NCI-H2081 treated with DMSO at 0.1 percent for 48 hours (cell line): Measurements from ENCODE around the gene EMC10.
A peak's percentile ranks its signal among the peaks of the same experiment; 100 is the strongest.

Experiments
- DNase-seq: peaks from one replicate; lab custom pipeline; 2025; lab: John Stamatoyannopoulos, UW

The EMC10 gene

GRCh38 chr19:50497022-50497405, 20.7 kb downstream of the EMC10 start:
- no peak for DNase-seq

DNA sequence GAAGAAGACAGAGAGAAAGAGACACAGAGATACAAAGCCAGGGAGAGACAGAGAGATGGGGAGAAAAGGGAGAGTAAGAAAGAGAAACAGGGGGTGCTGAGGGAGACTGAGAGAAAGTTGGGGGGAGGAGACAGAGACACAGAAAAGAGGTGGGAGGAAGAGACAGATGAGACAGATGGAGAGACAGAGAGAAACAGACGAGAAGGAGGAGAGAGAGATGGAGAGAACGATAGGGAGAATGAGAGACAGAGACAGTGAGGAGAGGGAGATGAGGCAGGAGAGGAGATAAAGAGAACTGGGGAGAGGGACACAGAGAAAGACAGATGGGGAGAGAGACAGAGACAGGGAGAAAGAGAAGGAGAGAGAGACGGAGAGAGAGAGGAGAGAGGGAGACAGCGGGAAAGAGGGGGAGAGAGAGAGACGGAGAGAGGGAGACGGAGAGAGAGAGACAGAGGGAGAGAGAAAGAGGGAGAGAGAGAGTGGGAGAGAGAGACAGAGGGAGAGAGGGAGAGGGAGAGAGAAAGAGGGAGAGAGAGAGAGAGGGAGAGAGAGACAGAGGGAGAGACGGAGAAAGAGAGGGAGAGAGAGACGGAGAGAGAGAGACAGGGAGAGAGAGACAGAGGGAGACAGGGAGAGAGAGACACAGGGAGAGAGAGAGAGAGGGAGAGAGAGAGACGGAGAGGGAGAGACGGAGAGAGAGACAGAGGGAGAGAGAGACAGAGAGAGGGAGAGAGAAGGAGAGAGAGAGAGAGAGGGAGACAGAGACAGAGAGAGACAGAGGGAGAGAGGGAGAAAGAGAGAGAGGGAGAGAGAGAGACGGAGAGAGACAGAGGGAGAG, 22.1 kb downstream of the EMC10 start:
- no peak for DNase-seq

DNA sequence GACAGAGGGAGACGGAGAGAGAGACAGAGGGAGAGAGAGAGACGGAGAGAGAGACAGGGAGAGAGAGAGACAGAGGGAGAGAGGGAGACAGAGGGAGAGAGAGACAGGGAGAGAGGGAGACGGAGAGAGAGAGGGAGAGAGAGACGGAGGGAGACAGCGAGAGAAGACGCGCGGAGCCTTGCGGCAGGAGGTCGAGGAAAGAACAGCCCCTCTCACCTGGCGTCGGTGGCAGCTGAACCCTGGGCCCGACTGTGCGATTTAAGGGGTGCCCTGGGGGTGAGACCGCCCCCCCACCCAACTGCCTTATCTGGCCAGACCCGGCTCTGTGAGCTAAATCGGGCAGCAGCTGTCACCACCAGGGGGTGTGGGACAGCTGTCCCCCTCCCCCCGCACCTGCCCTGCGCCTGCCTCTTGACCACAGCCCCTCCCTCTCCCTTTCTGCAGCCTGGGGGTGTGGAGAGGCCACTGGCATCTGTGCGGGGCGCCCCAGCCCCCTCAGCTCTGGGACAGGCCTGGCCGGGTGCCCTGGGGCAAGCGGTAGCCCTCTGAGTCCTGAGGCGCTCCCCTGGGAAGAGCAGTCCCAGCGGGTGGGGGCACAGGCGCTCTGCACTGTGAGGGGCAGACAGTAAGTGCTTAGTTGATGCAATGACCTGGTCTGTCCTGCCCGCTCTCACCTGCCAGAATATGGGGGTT, 23.9 kb downstream of the EMC10 start:
- DNase-seq, result no peak

- DNase-seq, result no peak
Measured at GRCh38 chr19:50500753-50501151, 24.4 kb downstream of the EMC10 start.

DNA sequence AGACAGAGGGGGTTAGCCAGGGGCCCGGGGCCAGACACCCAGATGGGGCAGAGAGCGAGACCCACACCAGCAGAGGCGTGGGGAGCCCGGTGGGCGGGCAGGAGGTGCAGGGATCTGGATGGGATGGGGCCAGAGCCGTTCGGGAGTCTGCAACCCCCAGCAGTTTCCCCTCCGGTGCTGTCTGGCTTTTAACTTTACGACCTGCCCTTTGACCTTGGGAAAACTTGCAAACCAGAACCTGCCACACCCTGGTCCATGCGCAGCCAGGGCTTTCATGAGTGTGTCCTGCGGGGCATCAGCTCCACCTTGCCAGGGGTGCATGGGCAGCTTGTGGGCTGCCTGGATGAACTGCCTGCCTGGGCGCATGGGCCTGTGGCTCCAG, 24.9 kb downstream of the EMC10 start:
- DNase-seq, result no peak

DNA sequence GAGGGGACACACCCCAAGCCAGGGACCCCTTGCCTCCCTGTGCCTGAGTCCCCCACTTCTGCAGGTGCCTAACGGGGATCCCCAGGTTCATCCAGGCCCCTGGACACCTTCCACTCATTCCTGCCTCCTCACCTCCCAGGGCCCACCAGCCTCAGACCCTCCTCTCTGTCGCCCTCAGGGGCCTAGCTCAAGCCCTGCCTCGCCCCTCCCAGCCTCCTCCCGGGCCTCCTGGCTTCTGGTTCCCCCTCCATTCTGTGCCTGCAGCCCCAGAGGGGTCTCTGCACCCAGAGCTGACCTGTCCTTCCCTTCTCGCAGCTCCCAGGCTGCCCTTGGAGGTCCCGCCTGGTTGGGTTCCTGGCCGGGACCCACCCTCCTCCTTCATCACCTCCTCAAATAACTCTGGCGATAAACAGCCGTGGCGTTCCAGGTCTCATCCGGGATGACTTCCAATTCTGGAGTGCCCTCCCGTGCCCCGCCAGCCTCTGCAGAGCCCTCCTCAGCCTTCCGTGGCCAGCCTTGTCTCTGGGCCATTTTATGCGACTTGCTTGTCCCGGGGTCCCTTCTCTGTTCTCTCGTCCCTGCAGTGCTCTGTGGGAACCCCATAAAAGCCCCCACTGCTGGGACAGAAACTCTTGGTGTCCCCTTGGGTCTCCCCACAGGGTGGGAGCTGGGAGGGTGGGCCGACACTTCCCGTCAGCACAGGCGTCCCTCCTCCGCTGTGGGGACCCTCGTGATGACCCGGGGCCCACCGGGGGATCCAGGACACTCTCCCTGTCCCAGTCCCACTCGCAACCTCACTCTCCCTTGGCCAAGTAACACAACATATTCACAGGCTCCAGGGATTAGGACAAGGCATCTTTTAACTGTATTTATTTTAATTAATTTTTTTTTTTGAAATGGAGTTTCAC, 25.5 kb downstream of the EMC10 start:
- DNase-seq, result no peak

DNA sequence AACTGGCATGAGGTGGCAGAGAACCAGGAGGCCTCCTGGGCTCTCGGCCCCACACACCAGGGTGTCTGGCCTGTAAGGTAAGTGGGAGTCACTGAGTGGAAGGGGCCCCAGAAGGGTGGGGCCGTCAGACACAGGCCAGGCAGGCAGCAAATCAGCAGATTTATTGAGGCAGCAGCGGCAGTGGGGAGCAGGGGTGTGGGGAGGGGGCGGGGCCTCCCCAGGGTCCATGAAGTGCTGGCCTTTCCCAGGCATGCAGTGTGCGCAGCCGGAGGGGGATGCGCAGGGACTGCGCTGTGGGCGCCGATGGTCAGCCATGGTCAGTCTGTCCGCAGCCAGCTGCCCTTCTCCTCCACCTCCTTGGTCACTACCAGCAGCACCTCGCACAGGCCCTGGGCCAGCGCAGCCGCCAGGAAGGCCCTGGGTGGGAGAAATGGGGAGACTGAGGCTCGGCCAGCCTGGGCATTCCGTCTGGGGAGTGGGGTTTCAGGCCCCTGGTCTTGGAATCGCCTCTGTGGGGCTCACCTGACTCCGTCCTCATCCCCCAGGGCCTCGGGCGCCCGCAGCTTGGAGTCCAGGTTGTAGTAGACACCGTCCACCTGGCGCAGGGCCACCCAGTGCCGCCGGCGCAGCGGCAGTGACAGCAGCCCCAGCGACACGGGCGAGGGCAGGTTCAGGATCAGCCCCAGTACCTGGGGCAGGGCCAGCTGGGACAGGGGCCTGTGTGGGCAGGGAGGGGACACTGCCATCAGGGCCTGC, 29.7 kb downstream of the EMC10 start:
- no peak for DNase-seq

DNA sequence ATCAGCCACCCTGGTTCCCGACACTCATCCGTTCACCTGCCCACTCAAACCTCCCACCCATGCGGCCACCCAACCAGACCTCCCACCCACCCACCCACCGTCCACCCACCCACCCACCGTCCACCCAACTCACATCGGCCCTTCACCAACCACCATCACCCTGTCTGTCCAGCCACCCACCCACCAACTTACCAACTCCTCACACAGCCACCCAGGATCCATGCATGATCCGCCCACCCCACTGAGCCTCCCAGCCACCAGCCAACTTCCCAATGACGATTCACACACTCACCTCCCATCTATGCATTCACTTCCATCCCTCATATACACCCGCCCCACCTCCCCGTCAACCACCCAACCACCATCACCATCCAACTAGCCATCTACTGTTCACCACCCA, 30.4 kb downstream of the EMC10 start:
- no peak for DNase-seq

DNA sequence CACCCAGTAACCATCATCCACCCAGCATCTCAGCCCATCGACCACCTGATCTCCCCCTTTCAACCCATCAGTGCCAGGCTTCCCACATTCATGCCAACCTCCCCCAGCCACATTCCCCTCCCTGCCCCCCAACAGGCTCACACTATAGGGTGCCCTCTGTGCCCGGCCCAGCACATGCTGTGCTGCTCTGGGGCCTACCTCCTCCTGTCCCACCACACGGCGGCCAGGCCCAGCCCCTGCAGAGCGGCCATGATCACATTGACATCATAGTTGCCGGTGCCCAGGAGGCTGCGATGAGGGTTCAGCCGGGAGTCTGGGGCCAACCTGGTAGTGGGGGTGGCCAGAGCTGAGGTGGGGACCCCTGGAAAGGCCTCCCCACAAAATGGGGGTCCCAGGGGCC, 31.1 kb downstream of the EMC10 start:
- DNase-seq, result no peak

GRCh38 chr19:50508843-50509190, 32.5 kb downstream of the EMC10 start:
- no peak for DNase-seq

- no peak for DNase-seq
Measured at GRCh38 chr19:50509366-50509765, 33.1 kb downstream of the EMC10 start.

DNA sequence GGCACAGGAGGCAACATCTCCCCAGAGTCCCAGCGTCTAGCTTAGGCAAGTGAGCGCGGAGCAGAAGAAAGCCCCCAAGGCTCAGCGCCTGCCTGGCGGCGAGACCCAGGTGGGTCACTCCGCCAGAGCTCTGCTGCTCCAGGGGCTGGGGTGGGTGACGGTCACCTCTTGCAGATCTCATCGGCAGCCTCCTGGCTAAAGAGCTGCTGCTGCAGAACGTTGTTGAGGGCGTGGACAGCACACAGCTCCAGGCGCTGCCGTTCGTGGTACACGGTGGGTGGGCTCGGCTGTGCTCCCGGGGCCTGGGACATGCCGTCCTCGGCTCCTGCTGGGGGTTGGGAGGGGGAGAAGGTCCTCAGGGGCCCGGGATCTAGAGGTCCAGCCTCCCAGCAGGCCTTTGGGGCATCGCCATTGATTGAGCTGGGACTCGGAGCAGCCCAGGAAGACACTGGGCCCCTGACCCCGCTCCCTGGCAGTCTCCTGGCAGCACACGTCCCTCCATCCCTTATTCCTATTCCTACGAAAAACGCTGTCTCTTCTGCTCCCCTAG, 33.9 kb downstream of the EMC10 start:
- DNase-seq, result no peak

DNA sequence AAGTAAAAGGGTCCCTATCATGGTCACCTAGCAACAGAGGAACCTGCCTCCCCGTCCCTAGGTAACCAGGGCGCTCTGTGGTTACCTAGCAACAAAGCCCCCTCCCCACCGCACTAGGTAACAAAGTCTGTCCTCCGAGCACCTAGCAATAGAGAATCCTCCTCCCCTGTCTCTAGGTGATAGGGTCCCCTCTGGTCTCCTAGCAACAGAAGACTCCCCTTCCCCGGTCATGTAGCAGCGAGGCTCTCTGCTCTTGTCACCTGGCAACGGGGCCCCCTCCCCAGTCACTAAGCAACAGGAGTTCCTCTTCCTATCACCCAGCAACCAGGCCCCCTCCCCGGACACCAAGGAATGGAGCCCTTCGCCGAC, 34.4 kb downstream of the EMC10 start:
- DNase-seq, result no peak

DNA sequence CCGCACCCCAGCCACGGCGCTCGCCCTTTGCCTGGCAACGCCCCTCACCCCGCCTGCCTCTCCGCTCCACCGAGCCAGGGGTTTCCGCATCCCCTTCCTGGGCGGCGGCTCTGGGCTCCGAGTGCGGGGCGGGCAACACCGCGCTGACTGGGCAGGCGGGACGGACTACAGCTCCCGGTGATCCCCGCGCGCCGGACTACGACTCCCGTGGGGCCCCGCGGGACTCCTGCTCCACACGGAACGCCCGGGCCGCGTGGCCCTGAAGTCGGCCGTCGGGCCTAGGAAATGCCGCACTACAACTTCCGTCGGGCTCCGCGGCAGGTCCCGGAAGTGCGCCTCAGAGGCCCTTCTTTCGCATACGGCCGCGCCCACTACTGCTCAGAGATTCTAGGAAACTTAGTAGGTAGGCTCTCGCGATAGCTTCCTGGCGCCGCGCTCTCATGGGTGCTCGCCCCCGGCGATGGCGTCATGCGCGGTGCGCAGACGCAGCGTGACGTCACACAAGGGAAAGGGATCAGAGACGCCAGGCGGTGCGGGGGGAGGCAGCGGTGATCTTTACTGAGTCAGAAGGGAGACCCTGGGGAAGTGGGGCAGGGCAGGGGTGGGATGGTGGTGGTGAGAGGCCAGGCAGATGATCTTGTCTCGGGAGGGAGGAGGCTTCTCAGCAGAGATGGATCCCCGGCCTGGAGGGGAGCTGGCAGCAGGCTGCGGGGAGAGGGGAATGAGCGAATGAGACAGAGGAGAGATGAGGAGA, 34.9 kb downstream of the EMC10 start, which contains the start of gene JOSD2:
TSS of gene JOSD2 (minus strand) at position 123 of the 754 bp plus-strand sequence. CDS start 760 bp downstream, outside the sequence.
- DNase-seq, result peak; percentile 90

GRCh38 chr19:50512112-50512998, 36.0 kb downstream of the EMC10 start:
- no peak for DNase-seq

DNA sequence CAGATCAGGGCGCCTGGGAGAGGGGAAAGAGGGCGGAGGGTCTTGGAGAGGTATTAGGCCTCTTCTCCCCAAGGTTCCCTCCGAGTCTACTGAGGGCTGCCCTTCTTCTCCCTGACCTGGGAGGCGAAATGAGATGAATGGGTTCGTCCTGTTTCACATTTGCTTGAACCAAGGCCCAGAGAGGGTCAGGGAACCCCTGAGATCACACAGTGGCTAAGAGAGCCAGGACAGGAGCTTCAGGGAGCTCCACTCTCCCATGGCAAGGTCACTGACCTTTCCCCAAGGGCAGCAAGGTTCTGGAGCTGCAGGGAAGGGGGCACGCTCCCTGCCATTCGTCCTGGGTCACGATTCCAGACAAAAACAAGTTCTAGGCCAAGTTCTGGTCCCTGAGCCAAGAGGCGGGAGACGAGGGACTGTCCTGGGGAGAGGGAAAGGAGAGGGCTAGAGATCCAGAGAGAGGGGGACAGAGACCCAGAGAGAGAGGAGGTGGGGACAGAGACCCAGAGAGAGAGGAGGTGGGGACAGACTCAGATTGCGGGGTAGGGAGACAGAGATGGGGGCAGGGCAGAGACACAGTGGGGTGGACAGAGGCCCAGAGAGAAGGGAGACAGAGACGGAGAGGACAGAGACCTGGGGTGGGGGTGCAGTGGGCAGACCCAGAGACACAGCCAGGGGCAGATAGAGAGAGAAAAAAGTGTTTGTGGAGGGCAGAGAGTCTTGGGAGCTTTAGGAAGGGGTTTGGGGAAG, 36.9 kb downstream of the EMC10 start:
- DNase-seq, result no peak

- no peak for DNase-seq
Measured at GRCh38 chr19:50513746-50514345, 37.5 kb downstream of the EMC10 start, which contains the start of gene ASPDH. Gene ASPDH, minus strand, starts transcription at chr19:50513913. Its CDS starts 90 bp downstream, at chr19:50513823.

GRCh38 chr19:50514346-50515167, 38.2 kb downstream of the EMC10 start:
- DNase-seq, result peak; percentile 2
